ENCODE results near the gene FBXO2.

The FBXO2 gene

DNA sequence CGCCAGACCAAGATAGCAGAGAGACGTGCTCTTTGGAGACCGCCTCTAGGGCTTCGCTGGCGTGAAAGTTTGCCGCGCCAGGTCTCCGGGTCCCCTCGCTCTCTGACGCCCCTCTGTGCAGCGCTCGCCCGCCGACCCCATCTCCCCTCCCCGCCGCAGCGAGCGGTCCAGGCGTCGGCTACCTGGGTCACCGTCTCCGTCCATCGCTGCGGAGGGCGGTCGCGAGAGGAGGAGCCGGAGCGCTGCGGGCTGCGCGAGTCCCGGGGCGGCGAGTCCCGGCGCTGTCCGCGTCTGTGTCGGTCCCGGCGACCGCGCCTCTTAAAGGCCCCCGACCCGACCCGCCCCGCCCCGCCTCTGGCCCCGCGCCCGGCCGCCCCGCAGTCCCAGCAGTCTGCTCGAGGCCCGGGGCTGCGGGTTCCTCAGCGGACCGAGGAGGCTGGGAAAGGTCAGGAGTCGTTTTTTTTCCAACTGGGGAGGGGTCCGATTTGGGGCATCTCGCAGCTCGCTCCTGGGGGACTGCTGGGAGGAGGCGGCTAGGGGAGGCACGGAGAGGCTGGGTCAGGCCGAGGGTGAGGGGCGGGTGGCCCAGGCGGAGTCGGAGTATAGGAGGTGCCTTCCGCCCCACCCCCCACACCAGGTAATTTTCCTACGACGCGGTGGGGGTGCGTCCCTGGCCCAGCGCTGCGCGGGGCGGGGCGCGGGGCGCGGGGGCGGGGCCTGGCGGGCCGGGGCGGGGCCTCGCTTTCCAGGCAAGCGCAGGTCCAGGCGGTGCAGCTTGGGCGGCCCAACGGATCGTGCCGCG lies at the start of gene FBXO2, which contains the start of gene FBXO44:
FBXO2 (minus strand) TSS at position 293 of the 802 bp plus-strand sequence; CDS start at position 204, 89 bp downstream.
FBXO44 (plus strand) TSS at position 741 of the 802 bp plus-strand sequence. CDS start 959 bp downstream, outside the sequence.
- DNase-seq = no peak

DNA sequence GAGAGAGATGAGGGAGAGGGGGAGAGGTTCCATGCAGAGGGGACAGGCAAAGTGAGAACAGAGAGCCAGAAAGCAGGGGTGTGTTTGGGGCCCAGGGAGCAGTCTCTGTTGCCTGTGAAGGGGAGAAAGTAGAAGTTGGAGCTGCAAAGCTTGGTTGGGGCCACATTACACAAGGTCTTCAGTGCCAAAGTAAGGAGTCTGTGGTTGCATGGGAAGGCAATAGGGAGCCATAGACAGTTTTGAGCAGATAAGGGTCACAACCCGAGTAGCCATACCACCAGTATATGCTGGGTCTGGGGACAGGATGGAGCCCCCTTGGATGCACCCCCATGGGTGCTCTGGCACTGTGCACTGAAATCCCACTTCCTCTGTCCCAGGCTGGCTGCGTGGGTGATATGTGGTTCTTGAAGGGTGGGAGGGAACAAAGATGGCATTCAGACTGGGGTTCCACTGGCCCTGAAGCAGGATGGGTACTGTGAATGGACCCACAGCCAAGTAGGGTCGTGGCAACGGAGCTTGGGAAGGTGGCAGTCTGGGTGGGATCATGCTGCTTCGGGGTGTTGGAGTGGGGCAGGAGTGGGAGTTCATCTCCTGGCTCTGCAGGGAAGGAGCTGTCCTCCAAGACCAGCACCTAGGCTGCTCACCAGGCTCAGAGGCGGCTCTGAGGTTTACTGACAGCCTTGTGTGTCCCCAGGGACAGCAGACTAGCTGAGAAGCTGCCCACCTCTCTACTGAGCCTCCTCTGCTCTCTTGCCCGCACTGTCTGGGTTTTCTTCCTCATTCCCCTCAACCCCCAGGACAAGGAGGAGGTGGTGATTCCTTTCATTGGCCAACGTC lies 49.3 kb upstream of the FBXO2 start:
- DNase-seq = no peak

DNA sequence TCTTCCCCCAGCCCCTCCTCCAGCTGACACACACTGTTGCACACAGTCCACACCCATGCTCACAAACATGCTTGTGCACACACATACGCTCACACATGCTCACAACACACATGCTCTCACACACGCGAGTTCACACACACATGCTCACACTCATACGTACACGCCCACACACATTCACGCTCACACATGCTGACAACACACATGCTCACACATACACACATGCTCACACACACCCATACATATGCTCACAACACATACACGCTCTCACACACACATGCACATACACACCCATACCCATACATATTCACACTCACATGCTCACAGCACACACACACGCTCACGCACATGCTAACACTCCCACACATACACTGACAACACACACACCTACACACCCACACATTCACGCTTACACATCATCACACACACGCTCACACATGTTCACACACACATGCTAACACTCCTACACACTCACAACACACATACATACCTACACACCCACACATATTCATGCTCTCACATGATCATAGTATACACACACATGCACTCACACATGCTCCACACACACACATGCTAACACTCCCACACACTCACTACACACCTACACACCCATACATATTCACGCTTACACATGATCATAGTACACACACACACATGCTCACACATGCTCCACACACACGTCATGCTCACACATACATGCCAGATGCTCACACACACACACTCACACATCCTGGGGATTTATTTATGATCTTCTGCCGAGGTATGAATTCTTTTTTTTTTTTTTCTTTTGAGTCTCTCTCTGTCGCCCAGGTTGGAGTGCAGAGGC lies 48.0 kb upstream of the FBXO2 start:
- no peak for DNase-seq

GRCh38 chr1:11701551-11701961 lies 47.3 kb upstream of the FBXO2 start:
- no peak for DNase-seq

DNA sequence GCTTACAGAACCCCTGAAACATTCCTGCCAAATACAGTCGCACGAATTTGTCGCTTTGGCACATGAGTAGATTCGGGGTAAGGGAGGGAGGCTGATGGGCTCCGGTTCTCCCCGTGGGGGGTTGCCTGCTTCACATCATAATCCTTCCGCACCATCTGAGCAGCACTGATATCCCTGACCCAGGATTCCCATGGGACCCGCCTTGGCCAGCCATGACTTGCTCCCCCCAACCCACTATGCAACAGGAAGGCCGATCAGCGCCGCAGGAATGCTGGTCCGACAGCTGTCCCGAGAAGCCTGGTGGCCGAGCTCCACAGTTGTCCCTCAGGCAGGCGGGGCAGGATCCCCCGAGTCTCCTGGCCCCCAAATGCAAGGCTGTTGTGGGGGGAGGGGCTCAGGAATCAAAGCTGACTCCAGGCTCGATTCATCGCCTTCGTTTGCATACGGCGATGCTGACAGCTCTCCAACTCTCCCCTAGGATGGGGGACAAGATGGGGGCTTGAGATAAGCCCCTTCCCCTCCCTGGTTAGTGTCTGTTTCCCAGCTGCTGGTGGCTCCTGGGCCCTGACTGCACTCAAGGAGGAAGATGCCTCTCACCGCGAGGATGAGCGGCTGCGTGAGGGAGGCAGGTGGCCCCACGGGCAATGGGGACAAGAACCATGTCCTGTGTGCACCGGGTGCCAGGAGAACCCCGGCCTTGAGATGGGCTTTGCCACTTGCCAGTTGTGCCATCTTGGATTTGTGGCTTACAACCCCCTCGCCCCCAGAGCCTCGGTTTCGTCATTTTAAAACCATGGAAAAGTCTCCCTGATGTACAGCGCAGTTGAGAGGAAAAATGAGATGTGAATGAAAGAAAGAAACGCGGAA lies 46.6 kb upstream of the FBXO2 start:
- no peak for DNase-seq

GRCh38 chr1:11697893-11698210 lies 43.6 kb upstream of the FBXO2 start:
- no peak for DNase-seq

DNA sequence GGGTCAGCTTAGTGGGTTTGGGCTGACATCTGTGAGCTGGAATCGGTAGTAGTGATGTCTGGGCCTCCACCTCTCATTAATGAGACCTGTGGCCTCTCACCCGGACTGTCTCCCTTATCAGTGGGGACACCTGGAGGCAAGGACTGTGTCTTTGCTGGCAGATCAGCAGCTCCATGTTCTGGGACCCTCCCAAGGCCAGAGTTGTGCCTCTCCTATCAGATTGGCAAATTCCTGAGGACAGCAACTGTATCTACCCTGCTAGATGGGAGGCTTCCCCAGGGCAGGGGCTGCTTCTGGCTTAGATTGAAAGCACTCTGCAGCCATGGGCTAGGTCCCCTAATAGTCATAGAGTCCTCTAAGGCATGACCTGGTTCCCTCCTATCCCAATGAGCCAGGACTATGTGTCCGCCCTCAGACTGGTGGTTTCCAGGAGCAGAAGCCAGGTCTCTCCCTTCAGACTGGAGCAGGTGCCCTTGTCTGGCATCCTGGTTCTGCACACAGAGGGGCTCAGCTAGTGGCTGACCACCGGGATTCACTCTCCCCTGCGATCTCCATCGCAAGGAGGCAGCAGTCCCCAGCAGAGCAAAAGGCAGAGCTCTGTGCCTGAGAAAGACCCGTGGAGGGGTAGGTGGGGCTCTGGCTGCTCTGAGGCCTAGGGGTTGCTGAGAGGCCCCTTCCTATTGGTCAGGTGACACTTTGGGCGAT lies 43.1 kb upstream of the FBXO2 start:
- no peak for DNase-seq

GRCh38 chr1:11695861-11696260 lies 41.6 kb upstream of the FBXO2 start:
- no peak for DNase-seq

DNA sequence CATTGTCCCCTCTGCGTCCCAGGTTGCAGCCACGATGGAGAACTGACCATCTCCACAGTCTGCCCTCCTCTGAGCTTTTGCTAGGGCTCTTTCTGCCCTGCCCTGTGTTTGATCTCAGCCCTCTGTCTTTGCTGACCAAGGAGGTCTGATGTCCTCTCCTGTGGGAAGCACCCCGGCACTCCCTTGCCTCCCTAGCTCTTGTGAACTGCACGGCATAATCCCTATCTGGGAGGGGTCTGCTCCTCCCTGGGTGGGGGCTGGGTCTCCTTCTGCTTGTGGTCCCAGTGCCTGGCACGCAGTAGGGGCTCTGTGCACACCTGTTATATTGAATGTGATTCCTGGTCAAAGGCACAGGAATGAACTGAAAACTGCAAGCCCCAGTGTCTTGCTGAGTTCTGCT lies 39.7 kb upstream of the FBXO2 start:
- no peak for DNase-seq

- DNase-seq = no peak
Measured at GRCh38 chr1:11693024-11693590, 38.9 kb upstream of the FBXO2 start.

DNA sequence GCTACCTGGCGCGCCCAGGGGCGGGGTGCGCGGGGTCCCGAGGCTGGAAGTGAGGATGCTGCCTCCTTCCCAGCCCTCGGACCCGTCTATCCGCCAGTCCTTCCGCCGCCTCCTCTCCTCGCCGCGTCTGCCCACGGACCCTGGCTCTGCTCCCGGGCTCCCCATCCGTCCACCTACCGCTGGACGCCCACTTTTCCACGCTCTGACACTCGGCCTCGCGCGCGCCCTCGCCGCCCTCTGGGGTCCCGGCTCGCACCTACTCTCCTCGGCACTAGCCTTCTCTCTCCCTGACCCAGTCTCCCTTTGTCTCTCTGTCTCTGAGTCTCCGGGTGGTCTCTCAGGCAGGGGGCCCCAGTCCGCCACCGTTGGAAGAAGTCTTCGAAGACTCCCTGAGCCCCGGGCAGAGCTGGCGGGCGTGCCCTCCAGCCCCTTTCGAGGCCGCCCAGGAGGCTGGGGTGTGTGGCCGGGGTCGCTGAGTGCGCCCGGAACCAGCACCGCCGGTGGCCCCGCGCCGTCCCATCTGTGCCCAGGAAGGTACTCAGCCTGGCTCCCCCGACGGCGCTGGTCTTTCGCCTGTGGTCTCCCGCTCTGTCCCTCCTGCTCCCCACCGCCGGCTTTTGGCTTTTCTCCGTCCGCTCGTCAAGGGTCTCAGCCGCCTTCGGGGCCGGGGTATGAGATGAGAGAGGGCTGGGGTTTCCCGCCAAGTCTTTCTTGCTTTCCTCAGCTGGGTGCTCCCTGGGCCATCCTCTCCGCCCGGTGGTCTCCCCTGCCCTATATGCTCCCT lies 37.9 kb upstream of the FBXO2 start:
- DNase-seq = no peak

GRCh38 chr1:11691302-11691914 lies 37.2 kb upstream of the FBXO2 start, which contains the start of gene DRAXIN:
Gene DRAXIN (plus strand): TSS chr1:11691710. CDS start chr1:11706259, 14,549 bp downstream.
- no peak for DNase-seq

DNA sequence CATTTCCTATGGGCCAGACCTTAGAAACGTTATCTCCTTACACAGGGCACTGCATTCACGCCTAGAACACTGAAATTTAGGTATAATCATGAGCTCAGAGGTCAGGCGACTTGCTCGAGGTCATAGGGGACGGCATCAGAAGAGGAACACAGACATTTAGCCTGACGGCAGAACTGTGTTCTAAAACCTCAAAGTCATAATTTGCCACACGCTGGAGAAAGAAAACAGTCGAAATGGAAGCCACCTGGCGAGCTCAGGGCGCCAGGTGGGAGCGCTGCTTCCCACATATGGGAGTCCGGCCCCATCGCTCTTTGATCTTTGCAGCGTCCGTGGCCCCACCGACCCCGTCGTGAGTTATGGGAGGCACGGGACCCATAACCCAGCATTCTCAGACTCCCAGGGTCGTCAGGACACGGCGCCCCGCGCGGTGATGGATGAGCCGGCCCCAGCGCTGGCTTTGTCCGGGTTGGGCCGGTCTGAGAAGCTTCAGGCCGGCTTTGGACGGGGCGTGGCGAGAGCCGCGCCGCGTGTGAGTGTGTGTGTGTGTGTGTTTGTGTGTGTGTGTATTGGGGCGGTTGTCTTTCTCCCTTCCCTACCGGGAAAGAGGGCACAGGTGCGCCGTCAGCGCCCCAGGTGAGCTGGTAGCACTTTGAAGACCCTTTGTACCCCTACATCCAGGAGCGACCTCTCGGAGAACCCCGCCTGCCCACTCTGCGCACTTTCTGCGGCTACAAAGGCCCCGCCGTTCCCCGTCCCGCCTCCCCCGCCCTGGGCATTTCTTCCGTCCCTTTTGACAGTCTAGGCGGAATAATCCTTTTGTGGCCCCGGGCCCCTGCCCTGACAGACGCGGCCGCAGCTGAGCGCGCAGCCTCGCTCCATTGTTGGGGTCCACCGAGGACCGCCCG lies 36.4 kb upstream of the FBXO2 start:
- no peak for DNase-seq

- DNase-seq = no peak
Measured at GRCh38 chr1:11688506-11688905, 34.3 kb upstream of the FBXO2 start.

DNA sequence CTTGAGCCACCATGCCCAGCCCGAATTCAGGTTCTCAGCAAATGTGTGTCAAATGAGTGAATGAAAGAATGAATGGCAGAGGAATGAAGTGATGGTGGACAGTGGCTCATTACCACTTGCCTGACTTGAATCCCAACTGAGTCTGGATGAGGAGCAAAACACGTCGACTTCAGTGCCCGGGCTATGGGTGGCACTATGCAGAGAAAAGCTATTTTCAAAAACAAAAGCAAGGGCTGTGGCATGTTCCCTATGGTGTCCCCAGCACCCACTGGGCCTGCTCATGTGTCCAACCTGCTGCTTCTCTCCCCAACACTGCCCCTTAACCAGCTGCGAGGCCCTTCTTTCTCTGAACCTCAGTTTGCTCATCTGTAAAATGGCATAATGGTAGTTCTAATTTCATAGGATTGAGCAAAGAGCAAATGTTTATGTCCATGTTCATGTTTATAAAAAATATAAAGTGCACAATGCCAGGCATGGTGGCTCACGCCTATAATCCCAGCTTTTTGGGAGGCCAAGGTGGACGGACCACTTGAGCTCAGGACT lies 31.1 kb upstream of the FBXO2 start:
- DNase-seq = no peak

- no peak for DNase-seq
Measured at GRCh38 chr1:11684070-11684469, 29.8 kb upstream of the FBXO2 start.

DNA sequence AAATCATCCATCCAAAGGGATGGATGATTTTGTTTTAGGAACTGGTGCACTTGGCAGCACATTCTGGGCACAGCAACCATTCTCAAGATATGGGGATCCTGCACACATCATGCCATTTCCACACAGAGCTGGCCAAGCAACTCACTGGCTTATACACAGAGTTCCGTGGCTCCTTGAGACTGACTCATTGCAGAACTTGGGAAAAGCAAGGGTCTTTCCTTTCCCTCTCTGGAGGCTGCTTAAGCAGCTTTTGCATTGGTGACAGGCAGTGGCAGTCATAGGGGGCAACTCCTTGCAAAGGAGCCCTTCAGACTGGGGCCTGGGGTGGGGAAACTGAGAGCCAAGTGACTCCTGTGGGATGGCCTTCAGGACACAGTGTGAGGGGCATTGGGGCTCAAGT lies 28.6 kb upstream of the FBXO2 start:
- DNase-seq = no peak

DNA sequence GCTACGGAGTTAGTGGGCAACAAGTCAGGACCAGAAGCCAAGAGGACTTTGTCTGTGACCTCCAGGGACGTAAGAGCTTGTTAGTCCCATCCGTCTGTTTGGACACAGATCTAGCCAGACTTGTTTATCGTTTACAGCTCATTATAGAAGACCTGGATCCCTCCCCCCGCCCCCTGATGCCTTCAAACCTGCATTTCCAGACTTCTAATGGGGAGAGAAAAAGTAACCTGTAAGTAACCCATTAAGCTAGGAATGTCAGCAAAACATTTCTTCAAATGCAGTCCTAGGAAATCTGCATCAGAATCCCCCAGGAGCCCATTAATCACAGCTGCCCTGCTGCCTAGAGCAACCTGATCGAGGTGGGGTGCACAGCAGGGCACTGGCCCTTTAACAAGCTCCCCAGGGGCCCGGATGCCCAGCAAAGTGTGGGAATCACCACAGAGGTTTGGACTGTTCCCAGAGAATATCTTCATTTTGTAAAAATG lies 28.1 kb upstream of the FBXO2 start:
- no peak for DNase-seq

Data from NCI-H2029 treated with DMSO at 0.1 percent for 48 hours (cell line).